ENCODE measurements around the gene ATP5F1B. TPM values are rescaled to one million over a fixed set of nuclear protein-coding genes. Genes with fewer than 3 reads are reported as not detected.

The ATP5F1B gene
- polyA plus RNA-seq, 1 donor from 2014 or later = 559 TPM

GRCh38 chr12:56676851-56677580 lies 31.2 kb upstream of the ATP5F1B start:
- Histone ChIP-seq H3K36me3 (ENCODE audit: insufficient read depth, low read length) (no peaks in the 10 kb centered on the region), H3K9me2 (ENCODE audit: insufficient read depth, low read length) (no peaks in the 10 kb centered on the region), H3K9me3 (ENCODE audit: low read length) (no peaks in the 10 kb centered on the region), H4K20me1 (ENCODE audit: insufficient read depth) (no peaks in the 10 kb centered on the region), H3F3A (ENCODE audit: insufficient read depth, low read length, poor library complexity, severe bottlenecking) (no peaks in the 10 kb centered on the region), H3K79me2 (replicated peaks; ENCODE audit: insufficient read depth, low read length) (peaks cover 74% of the 10 kb centered on the region), H3K4me3 (ENCODE audit: low read length) (no peak overlapping the region), H3K27ac (ENCODE audit: low read length) (no peak overlapping the region), H3K9ac (ENCODE audit: low read length) (no peak overlapping the region), H2AFZ (ENCODE audit: low read depth, low read length) (no peak overlapping the region), H3K4me2 (ENCODE audit: low read length) (no peak overlapping the region), H3K27me3 (ENCODE audit: insufficient read depth, low read depth, low read length) (no peaks in the 10 kb centered on the region)
- TF ChIP-seq MXI1 (conservative IDR thresholded peaks at IDR 0.05; ENCODE audit: poor library complexity, severe bottlenecking) = no peak
- TF ChIP-seq POLR2AphosphoS5 (IDR thresholded peaks at IDR 0.05) = no peak

- H3K27me3 ChIP-seq (ENCODE audit: insufficient read depth, low read depth, low read length) = no peaks in the 10 kb centered on the region
- H3K79me2 ChIP-seq (replicated peaks; ENCODE audit: insufficient read depth, low read length) = peaks cover 33% of the 10 kb centered on the region
- no peak overlapping the region for H3K4me2 ChIP-seq (ENCODE audit: low read length)
- H3K9ac ChIP-seq (ENCODE audit: low read length) = no peak overlapping the region
- H3F3A ChIP-seq (ENCODE audit: insufficient read depth, low read length, poor library complexity, severe bottlenecking) = no peaks in the 10 kb centered on the region
- H3K27ac ChIP-seq (ENCODE audit: low read length) = no peak overlapping the region
- TF ChIP-seq TAF1 (IDR thresholded peaks at IDR 0.05; ENCODE audit: low read depth) (no peak), RAD21 (conservative IDR thresholded peaks at IDR 0.05) (no peak), EZH2 (IDR thresholded peaks at IDR 0.05; ENCODE audit: borderline replicate concordance, insufficient read depth, low read length, poor library complexity, severe bottlenecking) (no peak), POLR2AphosphoS5 (IDR thresholded peaks at IDR 0.05) (no peak), SMC3 (conservative IDR thresholded peaks at IDR 0.05; ENCODE audit: poor library complexity) (no peak), MXI1 (conservative IDR thresholded peaks at IDR 0.05; ENCODE audit: poor library complexity, severe bottlenecking) (no peak), EP300 (conservative IDR thresholded peaks at IDR 0.05; ENCODE audit: poor library complexity, severe bottlenecking) (no peak), CTCF (IDR thresholded peaks at IDR 0.05; ENCODE audit: poor library complexity, severe bottlenecking) (no peak), REST (IDR thresholded peaks at IDR 0.05; ENCODE audit: borderline replicate concordance) (no peak)
- no peaks in the 10 kb centered on the region for H3K9me3 ChIP-seq (ENCODE audit: low read length)
- H3K4me3 ChIP-seq (ENCODE audit: low read length) = no peak overlapping the region
- H4K20me1 ChIP-seq (ENCODE audit: insufficient read depth) = no peaks in the 10 kb centered on the region
- H2AFZ ChIP-seq (ENCODE audit: low read depth, low read length) = no peak overlapping the region
- H3K9me2 ChIP-seq (ENCODE audit: insufficient read depth, low read length) = no peaks in the 10 kb centered on the region
- H3K36me3 ChIP-seq (ENCODE audit: insufficient read depth, low read length) = peaks cover 4% of the 10 kb centered on the region
These were observed 25.8 kb upstream of the ATP5F1B start for GRCh38 chr12:56671608-56672007.
